Mucosa of descending colon (tissue), 3 donors: ENCODE data around the gene C3orf22. TPM values are rescaled to one million over a fixed set of nuclear protein-coding genes. Genes with fewer than 3 reads are reported as not detected.
A peak's percentile ranks its signal among the peaks of the same experiment; 100 is the strongest.

Source experiments
- ATAC-seq: fragments of 200-7000 bp; cut with Tn5 transposase; one replicate; pipeline ENCODE4 v1.9.1; 2020; ENCODE audit warnings: mild to moderate bottlenecking, moderate library complexity
- DNase-seq, 3 donors: peaks; one replicate each; pipeline ENCODE4 v3.0.0-alpha.2; 2020
- H3K36me3 ChIP-seq: fragments of 200-600 bp; one replicate; pipeline ENCODE4 v1.8.0; 2021; ENCODE audit warnings: low read depth, mild to moderate bottlenecking
- H3K4me1 ChIP-seq: fragments of 200-600 bp; one replicate; pipeline ENCODE4 v1.8.0; 2021; ENCODE audit warnings: low read depth, mild to moderate bottlenecking
- H3K4me3 ChIP-seq: fragments of 200-600 bp; one replicate; pipeline ENCODE4 v1.8.0; 2021; ENCODE audit warnings: mild to moderate bottlenecking
- H3K9me3 ChIP-seq: fragments of 200-600 bp; one replicate; pipeline ENCODE4 v1.8.0; 2021; ENCODE audit warnings: mild to moderate bottlenecking
- CTCF ChIP-seq: fragments of 200-600 bp; IDR thresholded peaks from one replicate; pipeline ENCODE4 v1.8.0; 2022; ENCODE audit warnings: antibody characterized with exemption, mild to moderate bottlenecking
- intact Hi-C, 2 donors: fragments of 100-400 bp; cut with DNase I in 1 of 2; cut with micrococcal nuclease in 1 of 2; formaldehyde crosslinking; loops; one replicate each; pipeline versions ENCODE4 v1.11.0 to v1.11.1; 2022; cut with DNase I, micrococcal nuclease
- total RNA-seq, 3 donors: library from RNA; stranded (reverse); fragmentation: NEBNext Ultra II Directional in 2 of 3; extraction: Animal tissue kit (Norgen Biotek cat#: 25700) in 2 of 3; gene quantifications; one replicate each; pipeline versions ENCODE4 v1.2.1 to v1.2.4, GENCODE V29; 2021 to 2023
- donor health status: DM: no; HTN: no; CAD: no; lungs with moderate emphysema.
- donor health status: DM: no; HTN: no; CAD: no.
- donor health status: DM: no; HTN: yes; CAD: no.

The C3orf22 gene
- total RNA-seq, 3 donors from 2014 or later: not detected

DNA sequence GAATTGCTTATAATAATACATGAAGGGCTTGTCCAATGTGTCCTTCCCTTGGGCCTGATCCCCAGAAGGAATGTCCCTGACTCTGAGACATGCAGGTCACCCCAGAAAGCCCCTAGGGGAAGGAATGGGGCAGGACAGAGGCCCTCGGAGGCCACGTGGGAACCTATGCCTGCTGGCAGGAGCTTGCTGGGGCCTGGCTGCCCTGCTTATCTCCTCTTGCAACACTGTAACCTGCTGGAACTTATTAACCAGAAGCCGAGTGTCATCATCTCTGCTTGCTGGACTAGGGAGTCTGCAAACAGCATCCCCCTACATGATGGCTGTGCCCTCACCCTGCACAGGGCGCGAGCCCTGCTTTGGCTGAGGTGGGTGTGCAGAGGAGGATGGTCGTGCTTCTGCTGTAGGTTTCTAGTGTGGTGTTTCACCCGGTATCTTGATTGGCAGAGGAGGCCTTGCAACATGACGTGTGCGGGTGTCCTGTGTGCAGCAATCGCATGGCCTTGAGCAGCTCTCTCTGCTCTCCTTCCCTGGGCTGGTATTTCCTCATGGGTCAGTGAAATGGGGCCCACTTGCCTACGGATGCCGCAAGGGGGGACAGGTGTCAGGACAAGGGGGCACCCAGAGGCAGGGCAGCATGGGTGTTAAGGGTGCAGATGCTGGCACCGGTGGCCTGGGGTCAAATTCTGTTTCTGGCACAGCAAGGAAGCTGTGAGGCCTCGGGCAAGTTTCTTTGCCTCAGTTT is 29.8 kb downstream of the C3orf22 start:
- H3K4me1 ChIP-seq: peaks cover 7% of the 10 kb centered on the region

DNA sequence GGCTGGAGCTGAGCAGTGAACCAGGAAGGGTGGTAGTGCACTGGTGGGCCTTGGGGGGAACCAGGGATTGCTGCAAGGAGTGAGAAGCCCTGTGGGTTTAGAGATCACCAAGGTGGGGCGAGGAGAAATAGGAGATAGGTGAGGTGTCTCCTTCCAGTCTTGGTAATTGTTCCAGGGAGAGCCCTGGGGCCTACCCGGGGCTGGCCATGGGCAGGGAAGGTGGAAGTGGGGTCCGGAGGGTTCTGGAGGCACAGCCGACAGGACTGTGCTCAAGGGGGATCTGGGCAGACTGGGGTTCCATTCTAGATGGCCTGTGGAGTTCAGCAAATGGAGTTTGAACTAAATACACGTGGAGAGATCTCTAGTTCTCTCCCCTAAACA is 30.3 kb downstream of the C3orf22 start:
- peak in 1 of 3 donors; percentile 12 for DNase-seq
- H3K4me1 ChIP-seq: peaks cover 11% of the 10 kb centered on the region
- H3K9me3 ChIP-seq: no peaks in the 10 kb centered on the region
- no peaks in the 10 kb centered on the region for H3K36me3 ChIP-seq
- ATAC-seq: no peak
- no peak overlapping the region for H3K4me3 ChIP-seq
- TF ChIP-seq CTCF: no peak
- intact Hi-C loops: no loop called here

More for the DNA sequence above, 29.8 kb downstream of the C3orf22 start:
- Histone ChIP-seq H3K9me3 (no peaks in the 10 kb centered on the region), H3K36me3 (no peaks in the 10 kb centered on the region), H3K4me3 (no peak overlapping the region)
- ATAC-seq (peak; percentile 25), DNase-seq (peak in 1 of 3 donors; percentile 34)
- no peak for TF ChIP-seq CTCF
- intact Hi-C loops: no loop called here

DNA sequence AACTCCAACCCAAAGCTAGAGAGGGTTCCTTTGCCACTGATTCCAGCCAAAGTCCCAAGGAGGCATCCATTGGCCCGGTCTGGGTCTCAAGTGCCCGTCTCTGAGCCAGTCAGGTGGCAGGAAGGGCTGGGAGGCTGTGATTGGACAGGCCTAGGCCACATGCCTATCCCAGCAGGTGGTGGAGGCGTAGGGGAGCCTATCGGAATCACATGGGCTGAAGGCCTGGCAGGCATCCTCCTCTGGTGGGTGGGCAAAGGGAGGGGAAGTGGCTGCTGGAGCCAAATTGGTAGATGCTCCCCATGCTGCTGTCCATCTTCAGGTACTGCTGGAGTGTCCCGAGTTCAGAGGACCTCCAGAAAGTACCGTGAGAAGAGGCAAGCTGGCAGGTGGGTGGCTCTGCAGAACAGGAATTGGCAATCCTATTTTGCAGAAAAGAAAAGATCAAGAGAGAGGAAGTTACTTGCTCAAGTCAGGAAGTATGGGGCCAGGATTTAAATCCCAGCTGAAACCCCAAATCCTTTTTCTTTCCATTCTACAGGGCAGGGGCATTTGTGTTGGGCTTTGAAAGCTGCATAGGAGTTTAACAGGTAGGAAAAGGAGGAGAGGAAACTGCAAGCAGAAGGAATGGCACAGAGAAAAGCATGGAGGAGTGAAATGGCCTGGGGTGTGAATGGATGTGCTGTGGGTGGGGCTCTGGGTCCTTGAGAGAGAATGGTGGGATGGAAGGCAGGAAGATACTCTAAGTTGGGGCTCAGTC is 31.1 kb downstream of the C3orf22 start:
- Histone ChIP-seq H3K9me3 (no peaks in the 10 kb centered on the region), H3K4me1 (peaks cover 11% of the 10 kb centered on the region), H3K4me3 (no peak overlapping the region), H3K36me3 (no peaks in the 10 kb centered on the region)
- no peak for TF ChIP-seq CTCF
- ATAC-seq (no peak), DNase-seq (no peak)
- intact Hi-C loops: no loop called here

DNA sequence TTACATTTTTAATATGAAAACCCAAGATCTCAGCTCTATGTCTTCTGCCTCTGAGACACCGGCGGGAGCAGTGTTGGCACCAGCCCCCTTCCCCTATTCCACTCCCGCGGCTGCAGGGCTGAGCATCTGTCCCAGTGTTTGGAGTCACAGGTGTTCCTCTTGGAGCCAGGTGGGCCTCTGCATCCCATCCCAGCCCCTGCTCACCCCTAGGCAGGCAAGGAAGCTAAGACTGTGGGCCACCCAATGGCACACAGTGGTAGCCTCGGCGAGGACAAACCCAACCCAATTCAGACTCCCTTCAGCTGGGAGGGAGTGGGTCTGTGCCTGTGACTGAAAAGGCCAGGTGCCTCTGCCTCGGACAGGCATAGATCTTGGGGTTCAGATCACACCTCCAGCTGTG is 31.7 kb downstream of the C3orf22 start:
- Histone ChIP-seq H3K36me3 (no peaks in the 10 kb centered on the region), H3K9me3 (no peaks in the 10 kb centered on the region), H3K4me1 (peaks cover 11% of the 10 kb centered on the region), H3K4me3 (no peak overlapping the region)
- ATAC-seq: no peak
- intact Hi-C loops: no loop called here
- no peak for DNase-seq
- no peak for TF ChIP-seq CTCF

- intact Hi-C loops: no loop called here
- Histone ChIP-seq H3K36me3 (no peaks in the 10 kb centered on the region), H3K4me3 (no peak overlapping the region), H3K4me1 (peaks cover 11% of the 10 kb centered on the region), H3K9me3 (no peaks in the 10 kb centered on the region)
- no peak for TF ChIP-seq CTCF
- no peak for ATAC-seq
- no peak for DNase-seq
Measured at GRCh38 chr3:126526668-126527005, 32.1 kb downstream of the C3orf22 start.
